ENCODE measurements around the gene NRIP3.

GRCh38 chr11:9016916-9017642, 13.3 kb upstream of the NRIP3 start:
- no peak for TF ChIP-seq ZNF274 (IDR thresholded peaks at IDR 0.05; ENCODE audit: low read depth, low read length)
- TF ChIP-seq SUZ12 (IDR thresholded peaks at IDR 0.05; ENCODE audit: extremely low read depth, insufficient read depth, insufficient read length): no peak

All from NT2/D1 (cell line).